GM12875 (cell line): Measurements from ENCODE around the gene STAMBPL1.

Source experiments
- H3K4me3 ChIP-seq: one replicate; pipeline ENCODE4 v1.5.1; 2011; ENCODE audit warnings: low read depth, low read length, control low read depth
- CTCF ChIP-seq: IDR thresholded peaks from 2 replicates; pipeline ENCODE4 v1.5.1; 2011; ENCODE audit warnings: low read depth, mild to moderate bottlenecking, control low read depth, inconsistent platforms, low read length, moderate library complexity, borderline replicate concordance; ENCODE audit not compliant: insufficient read depth

The STAMBPL1 gene

GRCh38 chr10:88964360-88964759 is 84.3 kb downstream of the STAMBPL1 start:
- TF ChIP-seq CTCF = no peak

GRCh38 chr10:88964869-88965415 is 84.9 kb downstream of the STAMBPL1 start:
- TF ChIP-seq CTCF = no peak
- no peak overlapping the region for H3K4me3 ChIP-seq

More at GRCh38 chr10:88964360-88964759, 84.3 kb downstream of the STAMBPL1 start:
- H3K4me3 ChIP-seq = no peak overlapping the region

- no peak overlapping the region for H3K4me3 ChIP-seq
- TF ChIP-seq CTCF = no peak
Measured at GRCh38 chr10:88966797-88967196, 86.8 kb downstream of the STAMBPL1 start.

- no peak for TF ChIP-seq CTCF
- no peak overlapping the region for H3K4me3 ChIP-seq
Measured at GRCh38 chr10:88968391-88968790, 88.3 kb downstream of the STAMBPL1 start.

GRCh38 chr10:88971221-88972061 is 91.4 kb downstream of the STAMBPL1 start:
- no peak overlapping the region for H3K4me3 ChIP-seq
- TF ChIP-seq CTCF = no peak
